ENCODE measurements around the gene UBE2D1. TPM values are rescaled to one million over a fixed set of nuclear protein-coding genes. Genes with fewer than 3 reads are reported as not detected.

UBE2D1 gene
- total and polyA plus RNA-seq, 5 experiments from 2014 or later, result 10.2 to 17.3 (median 15.4) TPM

Other genes with a start within 250 kb of the UBE2D1 start
- 1 to 10 TPM; 6.7 to 7.1 TPM for gene IPMK, start 67.1 kb upstream of the UBE2D1 start, total RNA-seq
- gene IPMK, start 67.1 kb upstream of the UBE2D1 start, polyA plus RNA-seq, result 1 to 10 TPM; 1.6 to 2.2 (median 1.8) TPM
- gene CISD1, start 65.8 kb upstream of the UBE2D1 start, total RNA-seq, result 10 to 100 TPM in 1 of 2 experiments, 1 to 10 TPM in 1; 9.7 to 11.6 TPM
- gene CISD1, start 65.8 kb upstream of the UBE2D1 start, polyA plus RNA-seq, result 10 to 100 TPM; 54.6 to 71.4 (median 60.4) TPM
- gene TFAM, start 50.4 kb downstream of the UBE2D1 start, total RNA-seq, result 10 to 100 TPM; 58.5 to 61.4 TPM
- 10 to 100 TPM; 50.3 to 52.7 (median 51.9) TPM for gene TFAM, start 50.4 kb downstream of the UBE2D1 start, polyA plus RNA-seq
- not detected for gene BICC1, start 177.9 kb downstream of the UBE2D1 start, total RNA-seq
- gene BICC1, start 177.9 kb downstream of the UBE2D1 start, polyA plus RNA-seq, result not detected

Measured in naive thymus-derived CD8-positive, alpha-beta T cell (primary cell).